Measurements from ENCODE around the gene MSH3.

Gene MSH3

DNA sequence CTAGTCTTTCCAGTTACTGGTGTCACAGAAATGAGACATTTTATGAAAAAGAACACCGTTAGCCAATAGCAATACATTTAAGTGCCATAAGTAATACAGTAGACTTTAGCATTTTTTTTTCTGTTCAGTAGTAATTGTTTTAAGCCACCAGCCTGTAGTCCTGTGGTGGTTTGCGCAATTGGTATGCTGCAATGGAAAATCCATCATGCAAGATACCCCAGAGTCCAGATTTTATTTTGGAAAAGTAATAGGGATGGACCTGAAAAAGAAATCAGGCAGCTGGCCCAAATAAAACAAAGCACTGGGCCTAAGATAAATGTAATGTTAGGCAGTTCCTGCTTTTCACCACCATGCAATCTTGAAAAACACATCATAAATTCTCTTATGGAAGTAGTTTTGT lies 211.1 kb downstream of the MSH3 start:
- DNase-seq (ENCODE audit: low spot score): no peak
- TF ChIP-seq, protein P1, sequence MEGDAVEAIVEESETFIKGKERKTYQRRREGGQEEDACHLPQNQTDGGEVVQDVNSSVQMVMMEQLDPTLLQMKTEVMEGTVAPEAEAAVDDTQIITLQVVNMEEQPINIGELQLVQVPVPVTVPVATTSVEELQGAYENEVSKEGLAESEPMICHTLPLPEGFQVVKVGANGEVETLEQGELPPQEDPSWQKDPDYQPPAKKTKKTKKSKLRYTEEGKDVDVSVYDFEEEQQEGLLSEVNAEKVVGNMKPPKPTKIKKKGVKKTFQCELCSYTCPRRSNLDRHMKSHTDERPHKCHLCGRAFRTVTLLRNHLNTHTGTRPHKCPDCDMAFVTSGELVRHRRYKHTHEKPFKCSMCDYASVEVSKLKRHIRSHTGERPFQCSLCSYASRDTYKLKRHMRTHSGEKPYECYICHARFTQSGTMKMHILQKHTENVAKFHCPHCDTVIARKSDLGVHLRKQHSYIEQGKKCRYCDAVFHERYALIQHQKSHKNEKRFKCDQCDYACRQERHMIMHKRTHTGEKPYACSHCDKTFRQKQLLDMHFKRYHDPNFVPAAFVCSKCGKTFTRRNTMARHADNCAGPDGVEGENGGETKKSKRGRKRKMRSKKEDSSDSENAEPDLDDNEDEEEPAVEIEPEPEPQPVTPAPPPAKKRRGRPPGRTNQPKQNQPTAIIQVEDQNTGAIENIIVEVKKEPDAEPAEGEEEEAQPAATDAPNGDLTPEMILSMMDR (IDR thresholded peaks at IDR 0.05; ENCODE audit: extremely low read depth, insufficient read depth, missing control alignments): no peak
- in situ Hi-C loops (cut with MboI; ENCODE audit: low pct_unique_long_range_greater_than_20kb, low sequenced_read_pairs, unreplicated experiment): no loop called here

DNA sequence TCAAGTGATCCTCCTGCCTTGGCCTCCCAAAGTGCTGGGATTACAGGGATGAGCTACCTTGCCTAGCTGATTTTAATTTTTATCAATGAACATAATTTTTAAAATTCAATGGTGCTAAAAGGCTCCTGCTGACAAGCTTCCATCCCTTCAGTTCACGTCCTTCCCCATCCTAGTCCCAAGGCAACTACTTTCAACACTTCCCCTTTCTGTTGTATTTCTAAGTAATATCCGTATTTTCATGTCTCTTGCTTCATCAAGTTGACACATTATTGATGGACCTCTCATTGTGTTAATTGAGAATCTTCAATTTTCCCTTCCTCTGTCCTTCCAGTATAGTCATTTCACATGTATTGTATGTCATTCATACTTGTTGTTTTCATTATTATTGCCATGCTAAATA lies 211.9 kb downstream of the MSH3 start:
- no peak for DNase-seq (ENCODE audit: low spot score)
- TF ChIP-seq, protein P1 (IDR thresholded peaks at IDR 0.05; ENCODE audit: extremely low read depth, insufficient read depth, missing control alignments): no peak
- in situ Hi-C loops (cut with MboI; ENCODE audit: low pct_unique_long_range_greater_than_20kb, low sequenced_read_pairs, unreplicated experiment): no loop called here

DNA sequence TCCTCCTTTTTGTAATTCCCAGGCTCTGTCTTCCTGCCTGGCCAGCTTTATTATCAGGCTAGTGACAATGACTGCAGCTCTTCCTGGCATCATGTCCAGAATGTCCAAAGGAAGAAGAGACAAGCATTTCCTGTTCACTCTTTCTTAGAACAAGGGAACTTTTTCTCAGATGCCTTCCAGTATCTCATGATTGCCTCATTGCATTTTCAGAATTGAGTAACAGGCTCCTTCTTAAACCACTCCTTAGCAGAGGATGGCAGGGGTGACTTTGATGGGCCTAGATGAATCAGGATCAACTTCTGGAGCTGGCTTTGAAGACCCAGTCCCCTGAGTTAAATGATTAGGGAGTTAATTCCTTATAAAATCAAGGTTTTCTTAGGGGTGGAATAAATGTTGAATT lies 212.8 kb downstream of the MSH3 start:
- in situ Hi-C loops (cut with MboI; ENCODE audit: low pct_unique_long_range_greater_than_20kb, low sequenced_read_pairs, unreplicated experiment): no loop called here
- DNase-seq (ENCODE audit: low spot score): no peak
- TF ChIP-seq, protein P1 (IDR thresholded peaks at IDR 0.05; ENCODE audit: extremely low read depth, insufficient read depth, missing control alignments): no peak

DNA sequence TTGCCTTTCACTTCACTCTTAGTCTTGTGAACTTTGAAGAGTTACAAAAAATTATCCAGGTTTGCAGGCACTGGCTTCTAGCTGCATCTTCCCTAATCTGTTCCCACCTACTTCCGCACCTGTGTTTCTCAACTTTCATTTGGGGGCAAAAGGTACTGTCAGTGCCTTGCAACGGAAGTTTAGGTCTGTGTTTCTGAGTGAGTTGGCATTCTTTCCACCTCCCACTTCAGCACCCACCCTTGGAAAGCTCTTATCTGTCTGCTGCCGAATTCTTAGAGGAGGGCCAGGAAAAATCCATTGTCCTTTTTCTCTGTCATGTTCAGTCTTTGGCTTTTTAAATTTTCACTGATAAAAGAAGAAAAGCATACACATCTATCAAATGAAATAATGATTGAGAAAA lies 216.0 kb downstream of the MSH3 start:
- in situ Hi-C loops (cut with MboI; ENCODE audit: low pct_unique_long_range_greater_than_20kb, low sequenced_read_pairs, unreplicated experiment): no loop called here
- TF ChIP-seq, protein P1 (IDR thresholded peaks at IDR 0.05; ENCODE audit: extremely low read depth, insufficient read depth, missing control alignments): no peak
- no peak for DNase-seq (ENCODE audit: low spot score)

DNA sequence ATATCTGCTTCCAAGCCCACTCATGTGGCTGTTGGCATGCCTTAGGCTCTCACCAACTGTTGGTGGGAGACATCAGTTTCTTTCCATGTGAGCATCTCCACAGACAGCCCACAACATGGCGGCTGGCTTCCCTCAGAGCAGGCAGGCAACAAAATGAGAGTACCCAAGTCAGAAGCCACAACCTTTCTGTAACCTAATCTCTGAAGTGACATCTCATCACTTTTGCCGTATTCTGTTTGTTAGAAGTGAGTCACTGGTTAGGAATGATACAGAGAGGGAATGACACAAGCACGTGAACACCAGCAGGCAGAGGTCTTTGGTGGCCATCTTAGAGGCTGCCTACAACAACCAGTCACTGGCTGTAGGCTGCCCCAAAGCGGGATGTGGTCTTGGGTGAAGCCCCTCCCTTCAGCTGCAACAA lies 217.1 kb downstream of the MSH3 start:
- DNase-seq (ENCODE audit: low spot score): no peak

DNA sequence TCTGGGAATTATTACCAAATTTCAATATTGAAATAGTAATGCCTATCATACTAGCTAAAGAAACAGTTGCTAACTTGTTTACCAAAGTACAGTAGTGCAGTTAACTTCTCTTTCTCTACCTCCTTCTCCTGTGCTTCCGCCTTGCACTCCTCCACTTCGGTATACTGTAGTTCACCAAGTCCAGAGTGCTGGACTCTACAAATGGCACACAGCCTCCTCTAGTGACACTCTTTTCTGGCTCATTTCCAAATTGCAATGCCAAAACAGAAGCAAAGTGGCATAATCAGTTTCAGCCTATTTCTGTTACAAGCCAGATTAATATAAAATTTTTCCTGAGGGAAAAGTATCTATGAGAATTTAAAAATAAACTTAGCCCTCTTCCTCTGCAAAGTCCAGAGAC lies 219.7 kb downstream of the MSH3 start:
- TF ChIP-seq, protein P1 (IDR thresholded peaks at IDR 0.05; ENCODE audit: extremely low read depth, insufficient read depth, missing control alignments): no peak
- no peak for DNase-seq (ENCODE audit: low spot score)
- in situ Hi-C loops (cut with MboI; ENCODE audit: low pct_unique_long_range_greater_than_20kb, low sequenced_read_pairs, unreplicated experiment): no loop called here

More for the DNA sequence above, 217.1 kb downstream of the MSH3 start:
- in situ Hi-C loops (cut with MboI; ENCODE audit: low pct_unique_long_range_greater_than_20kb, low sequenced_read_pairs, unreplicated experiment): no loop called here
- TF ChIP-seq, protein P1 (IDR thresholded peaks at IDR 0.05; ENCODE audit: extremely low read depth, insufficient read depth, missing control alignments): no peak

DNA sequence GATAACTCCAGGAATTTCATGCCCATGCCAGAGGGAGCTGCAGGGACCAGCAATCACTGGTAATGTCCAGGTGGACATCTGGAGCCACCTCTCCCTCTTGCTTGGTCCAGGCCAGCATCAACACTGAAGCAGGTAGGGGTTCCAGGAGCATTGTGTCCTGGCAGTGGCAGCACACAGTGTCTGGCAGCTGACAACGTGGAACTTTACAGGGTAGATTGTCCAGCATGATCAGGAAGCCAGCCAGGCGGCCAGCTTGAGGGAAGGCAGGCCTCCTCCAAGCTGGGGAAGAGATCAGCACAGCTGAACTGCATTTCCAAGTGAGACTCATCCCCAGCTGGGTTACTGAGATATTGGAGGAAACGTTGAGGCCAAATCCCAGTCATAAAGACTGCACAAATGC lies 223.1 kb downstream of the MSH3 start:
- no peak for DNase-seq (ENCODE audit: low spot score)
- TF ChIP-seq, protein P1 (IDR thresholded peaks at IDR 0.05; ENCODE audit: extremely low read depth, insufficient read depth, missing control alignments): no peak
- in situ Hi-C loops (cut with MboI; ENCODE audit: low pct_unique_long_range_greater_than_20kb, low sequenced_read_pairs, unreplicated experiment): no loop called here
